A673 (cell line): Measurements from ENCODE around the gene PHIP. TPM values are rescaled to one million over a fixed set of nuclear protein-coding genes. Genes with fewer than 3 reads are reported as not detected.

ENCODE experiments used
- BruUV-seq: library from RNA; stranded (reverse); fragments of 400-500 nt; replicated peaks from 2 replicates; lab custom pipeline; 2021; lab: Mats Ljungman, UMichigan
- CTCF ChIA-PET: fragments of 300-600 bp; sonication (Branson Sonifier 250); formaldehyde crosslinking; loops from one replicate; lab custom pipeline; 2022; ENCODE audit warnings: antibody characterized with exemption; lab: Charles Lee
- POLR2A ChIA-PET: fragments of 300-600 bp; sonication (Branson Sonifier 250); formaldehyde crosslinking; loops from one replicate; lab custom pipeline; 2022; ENCODE audit warnings: antibody characterized with exemption; ENCODE audit not compliant: low non-redundant PET; lab: Charles Lee
- DNase-seq: peaks from one replicate; pipeline ENCODE4 v3.0.0-alpha.2; 2015; ENCODE audit warnings: low spot score
- H3K27ac ChIP-seq: fragments of 200-600 bp; sonication (generic); 2 replicates; pipeline ENCODE4 v1.5.1; 2016; ENCODE audit warnings: mixed run types, low read depth, mild to moderate bottlenecking, mixed read lengths, antibody characterized with exemption, low read length; ENCODE audit not compliant: poor library complexity, severe bottlenecking
- H3K27me3 ChIP-seq: fragments of 200-600 bp; sonication (generic); replicated peaks from 2 replicates; pipeline ENCODE4 v1.6.1; 2017; ENCODE audit warnings: mixed run types, low read depth, mild to moderate bottlenecking, mixed read lengths, antibody characterized with exemption, low read length; ENCODE audit not compliant: insufficient read depth, poor library complexity
- H3K36me3 ChIP-seq: fragments of 200-600 bp; sonication (generic); 2 replicates; pipeline ENCODE4 v1.6.1; 2016; ENCODE audit warnings: mixed run types, mild to moderate bottlenecking, mixed read lengths, antibody characterized with exemption, low read length; ENCODE audit not compliant: insufficient read depth, poor library complexity, severe bottlenecking
- H3K4me1 ChIP-seq: fragments of 200-600 bp; sonication (generic); 2 replicates; pipeline ENCODE4 v1.6.1; 2017; ENCODE audit warnings: mixed run types, mild to moderate bottlenecking, mixed read lengths, antibody characterized with exemption, low read length; ENCODE audit not compliant: insufficient read depth, poor library complexity, severe bottlenecking
- H3K4me3 ChIP-seq: fragments of 200-600 bp; sonication (generic); 2 replicates; pipeline ENCODE4 v1.5.1; 2016; ENCODE audit warnings: low read depth, mixed run types, mild to moderate bottlenecking, mixed read lengths, low read length; ENCODE audit not compliant: poor library complexity, severe bottlenecking
- H3K9me3 ChIP-seq: fragments of 200-600 bp; sonication (generic); 2 replicates; pipeline ENCODE4 v1.6.1; 2016; ENCODE audit warnings: mixed run types, low read depth, mild to moderate bottlenecking, mixed read lengths, antibody characterized with exemption, low read length; ENCODE audit not compliant: poor library complexity, severe bottlenecking
- CTCF ChIP-seq: fragments of 300-800, 200-600 bp; sonication (generic); conservative IDR thresholded peaks from 2 replicates; pipeline ENCODE4 v1.5.1; 2017; ENCODE audit warnings: low read depth, mild to moderate bottlenecking, antibody characterized with exemption, low read length, moderate library complexity, mixed read lengths
- EZH2 ChIP-seq: fragments of 200-600 bp; sonication (generic); IDR thresholded peaks from 2 replicates; pipeline ENCODE4 v1.6.1; 2017; ENCODE audit warnings: borderline replicate concordance, low read depth, mild to moderate bottlenecking, mixed read lengths, antibody characterized with exemption, low read length; ENCODE audit not compliant: poor library complexity, severe bottlenecking
- intact Hi-C: fragments of 100-400 bp; cut with micrococcal nuclease; formaldehyde crosslinking; loops from one replicate; pipeline ENCODE4 v1.10.0; 2022; ENCODE audit not compliant: unreplicated experiment
- total RNA-seq: library from RNA; stranded (reverse); gene quantifications from 2 replicates; pipeline ENCODE4 v1.2.3, GENCODE V29; 2021

Gene PHIP
- total RNA-seq, 1 experiment from 2014 or later = 42.5 TPM

- BruUV-seq = no TSS peak
- H3K36me3 ChIP-seq = peaks cover 31% of the 10 kb centered on the region
Measured at GRCh38 chr6:79010422-79010821, 67.6 kb downstream of the PHIP start.

GRCh38 chr6:79009819-79010218 is 68.2 kb downstream of the PHIP start:
- CTCF ChIA-PET = no interaction called here
- H3K36me3 ChIP-seq = peaks cover 25% of the 10 kb centered on the region
- H3K27me3 ChIP-seq = no peaks in the 10 kb centered on the region
- intact Hi-C loops = no loop called here
- no peak for TF ChIP-seq EZH2
- no peak for TF ChIP-seq CTCF
- no TSS peak for BruUV-seq
- no peak overlapping the region for H3K4me3 ChIP-seq
- no peak overlapping the region for H3K27ac ChIP-seq
- peaks cover 11% of the 10 kb centered on the region for H3K4me1 ChIP-seq
- no peaks in the 10 kb centered on the region for H3K9me3 ChIP-seq
- no peak for DNase-seq
- POLR2A ChIA-PET = no interaction called here

More at GRCh38 chr6:79010422-79010821, 67.6 kb downstream of the PHIP start:
- ChIA-PET CTCF (no interaction called here), POLR2A (no interaction called here)
- no peak for TF ChIP-seq CTCF
- TF ChIP-seq EZH2 = no peak
- Histone ChIP-seq H3K9me3 (no peaks in the 10 kb centered on the region), H3K4me3 (no peak overlapping the region), H3K4me1 (peaks cover 6% of the 10 kb centered on the region), H3K27me3 (no peaks in the 10 kb centered on the region), H3K27ac (no peak overlapping the region)
- no peak for DNase-seq
- intact Hi-C loops = no loop called here

GRCh38 chr6:79005497-79005896 is 72.6 kb downstream of the PHIP start:
- no peaks in the 10 kb centered on the region for H3K27me3 ChIP-seq
- H3K4me3 ChIP-seq = no peak overlapping the region
- no peak overlapping the region for H3K27ac ChIP-seq
- no TSS peak for BruUV-seq
- H3K36me3 ChIP-seq = peaks cover 41% of the 10 kb centered on the region
- intact Hi-C loops = no loop called here
- H3K9me3 ChIP-seq = no peaks in the 10 kb centered on the region
- TF ChIP-seq EZH2 (no peak), CTCF (no peak)
- H3K4me1 ChIP-seq = peaks cover 11% of the 10 kb centered on the region
- no peak for DNase-seq
- CTCF ChIA-PET = no interaction called here
- POLR2A ChIA-PET = no interaction called here
